Left hindlimb (tissue), 1 donor: ENCODE data around the gene SLC38A5.

ENCODE experiments used
- DNase-seq: peaks from one replicate; pipeline ENCODE4 v3.0.0-alpha.2; 2018

SLC38A5 gene

DNA sequence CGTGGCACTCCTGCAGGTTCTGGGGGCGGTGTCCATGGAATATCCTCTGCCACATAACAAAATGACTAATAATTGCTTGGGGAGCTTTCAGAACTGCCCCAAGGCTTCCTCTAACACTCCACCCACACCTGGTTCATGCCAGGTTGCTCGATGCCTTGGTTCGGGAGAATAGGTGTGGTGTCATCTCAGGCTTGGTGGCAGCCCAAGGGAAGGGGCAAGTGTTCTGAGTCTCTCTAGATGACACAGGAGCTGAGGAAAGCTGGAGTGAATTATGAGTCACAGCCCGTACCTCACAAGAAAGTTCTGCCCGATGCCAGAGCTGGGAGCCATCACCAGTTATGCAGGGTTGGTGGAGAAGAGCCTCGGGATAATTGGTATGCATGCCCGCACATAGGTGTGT, 20.6 kb upstream of the SLC38A5 start:
- no peak for DNase-seq

GRCh38 chrX:48489892-48490291, 19.8 kb upstream of the SLC38A5 start:
- no peak for DNase-seq

GRCh38 chrX:48489296-48489695, 19.2 kb upstream of the SLC38A5 start:
- DNase-seq = no peak

DNA sequence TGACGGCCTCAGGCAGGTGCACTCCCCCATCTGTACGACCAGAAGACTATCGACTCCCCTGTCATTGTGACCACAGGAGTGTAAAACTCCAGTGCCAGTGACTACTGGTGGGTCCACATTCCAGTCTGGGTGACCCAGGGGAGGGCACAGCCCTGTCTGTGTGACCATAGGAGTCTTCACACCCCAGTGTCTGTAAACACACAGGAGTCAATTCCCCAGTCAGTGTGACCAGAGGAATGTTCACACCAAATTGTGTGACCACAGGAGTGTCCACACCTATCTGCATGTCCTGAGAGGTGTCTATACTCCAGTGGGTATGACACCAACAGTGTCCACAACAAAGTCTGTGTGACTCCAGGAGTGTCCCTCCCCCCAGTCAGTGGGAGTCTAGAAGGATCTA, 18.0 kb upstream of the SLC38A5 start:
- DNase-seq = no peak

GRCh38 chrX:48487362-48487798, 17.3 kb upstream of the SLC38A5 start:
- DNase-seq = no peak

GRCh38 chrX:48482526-48482925, 12.5 kb upstream of the SLC38A5 start:
- no peak for DNase-seq

- DNase-seq = no peak
Measured at GRCh38 chrX:48480583-48480982, 10.5 kb upstream of the SLC38A5 start.

GRCh38 chrX:48480142-48480541, 10.1 kb upstream of the SLC38A5 start:
- no peak for DNase-seq

DNA sequence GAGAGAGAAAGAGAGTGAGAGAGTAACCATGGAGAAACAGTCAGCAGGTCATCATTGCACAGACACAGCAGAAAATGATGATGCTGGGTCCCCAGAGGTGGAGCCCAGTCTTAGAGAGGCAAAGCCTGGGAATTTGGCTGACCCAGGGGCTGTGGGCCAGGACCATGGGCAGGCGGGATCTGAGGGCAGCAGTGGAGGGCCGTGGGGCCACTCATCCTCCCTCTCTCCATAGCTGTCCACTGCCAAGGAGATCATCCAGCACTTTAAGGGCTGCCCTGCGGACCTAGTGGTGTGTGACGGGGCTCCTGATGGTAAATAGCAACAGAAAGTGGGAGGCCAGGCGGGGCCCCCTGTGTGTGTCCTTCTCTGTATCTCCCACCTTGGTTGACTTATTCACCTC, 8.7 kb upstream of the SLC38A5 start:
- DNase-seq = no peak

DNA sequence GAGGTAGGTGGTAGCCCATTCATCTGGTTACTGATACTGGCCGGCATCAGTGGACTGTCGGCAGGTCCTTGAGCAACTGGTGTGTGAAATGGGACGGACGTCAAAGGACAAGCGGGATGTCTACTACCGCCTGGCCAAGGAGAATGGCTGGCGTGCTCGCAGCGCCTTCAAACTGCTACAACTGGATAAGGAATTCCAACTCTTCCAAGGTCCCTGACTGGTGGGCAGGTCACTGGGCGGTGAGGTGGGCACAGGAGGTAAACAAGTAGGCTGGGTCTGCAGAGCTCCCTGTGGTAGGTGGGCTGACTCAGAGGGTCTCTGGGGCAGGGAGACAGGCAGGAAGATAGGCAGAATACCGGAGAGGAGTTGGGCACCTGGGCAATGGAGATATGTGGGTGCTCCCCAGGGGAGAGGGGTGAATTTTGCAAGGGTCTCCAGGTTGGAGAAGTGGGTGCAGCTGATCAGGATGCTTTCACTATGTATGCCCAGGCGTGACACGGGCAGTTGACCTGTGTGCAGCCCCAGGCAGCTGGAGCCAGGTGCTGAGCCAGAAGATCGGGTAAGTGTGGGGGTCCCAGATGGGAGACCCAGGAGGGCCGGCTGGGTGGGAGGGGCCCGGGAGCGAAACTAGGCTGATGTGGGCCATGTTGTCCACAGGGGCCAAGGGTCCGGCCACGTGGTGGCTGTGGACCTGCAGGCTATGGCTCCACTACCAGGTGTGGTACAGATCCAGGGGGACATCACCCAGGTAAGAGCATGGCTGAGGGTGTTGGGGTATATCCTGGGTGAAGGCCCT, 8.1 kb upstream of the SLC38A5 start:
- no peak for DNase-seq

- DNase-seq = no peak
Measured at GRCh38 chrX:48476919-48477318, 6.9 kb upstream of the SLC38A5 start.

DNA sequence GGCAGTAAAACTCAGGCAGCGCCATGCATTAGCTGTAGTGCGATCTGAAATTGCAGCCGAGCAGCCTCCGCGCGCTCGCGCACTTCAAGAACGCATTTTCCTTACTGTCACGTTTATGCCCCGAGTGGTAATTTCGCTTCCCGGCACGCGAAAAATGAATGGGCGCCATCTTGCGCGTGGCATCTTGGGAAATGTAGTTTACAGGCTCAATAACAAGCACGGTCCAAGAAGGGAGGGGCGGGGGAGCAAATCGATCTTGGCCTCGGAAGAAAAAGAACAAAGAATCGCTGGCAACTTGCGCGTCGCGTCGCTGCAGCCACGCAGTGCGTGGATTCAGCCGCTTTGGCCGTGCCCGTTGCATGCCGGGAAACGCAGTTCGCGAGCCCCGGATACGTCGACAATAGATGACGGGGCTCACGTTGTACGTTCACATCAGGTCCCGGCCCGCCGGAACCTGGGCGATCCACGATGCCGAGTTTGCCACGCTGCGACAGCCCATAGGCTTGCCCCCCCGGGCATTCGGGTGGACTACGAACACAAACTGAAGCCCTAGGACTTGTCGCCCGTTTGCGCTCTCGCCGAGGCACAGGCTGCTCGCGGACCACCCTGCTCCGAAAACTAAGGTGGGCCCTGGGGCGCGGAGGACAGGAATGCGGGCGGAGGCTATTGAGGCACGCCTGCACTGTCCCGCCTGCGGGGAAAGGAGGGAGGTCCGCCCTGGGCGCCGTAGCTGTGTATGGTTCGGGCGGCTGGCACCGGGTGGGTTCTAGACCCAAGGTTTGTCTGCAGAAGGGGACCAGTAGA, 5.9 kb upstream of the SLC38A5 start, which contains the start of gene FTSJ1:
Gene FTSJ1, plus strand, starts transcription at position 426 of the 804 bp plus-strand sequence. CDS start 1,849 bp downstream, outside the sequence.
- DNase-seq = peak; percentile 92

GRCh38 chrX:48475296-48475695, 5.2 kb upstream of the SLC38A5 start:
- DNase-seq = no peak

GRCh38 chrX:48474581-48474980, 4.5 kb upstream of the SLC38A5 start:
- DNase-seq = no peak

- DNase-seq = no peak
Measured at GRCh38 chrX:48474127-48474526, 4.1 kb upstream of the SLC38A5 start.

DNA sequence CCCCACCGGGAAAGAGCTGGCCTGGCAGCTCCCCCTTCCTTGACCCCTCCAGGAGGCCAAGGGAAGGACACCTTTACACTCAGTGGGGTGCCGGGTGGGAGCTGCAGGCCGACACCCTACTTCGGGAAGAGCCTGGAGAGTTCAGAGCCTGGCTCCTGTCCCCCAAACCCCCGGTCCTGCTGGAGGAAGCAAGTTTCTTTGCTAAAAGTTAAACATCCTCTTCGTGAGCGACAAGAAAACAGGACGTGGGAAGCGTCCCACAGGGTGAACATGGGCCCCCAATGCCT, 3.6 kb upstream of the SLC38A5 start:
- no peak for DNase-seq

GRCh38 chrX:48472851-48473703, 3.0 kb upstream of the SLC38A5 start:
- DNase-seq = no peak

GRCh38 chrX:48472225-48472624, 2.2 kb upstream of the SLC38A5 start:
- DNase-seq = no peak

GRCh38 chrX:48471504-48471903, 1.4 kb upstream of the SLC38A5 start:
- no peak for DNase-seq

- no peak for DNase-seq
Measured at GRCh38 chrX:48470833-48471118, 716 bp upstream of the SLC38A5 start.

GRCh38 chrX:48468693-48469691, 1.1 kb downstream of the SLC38A5 start:
- no peak for DNase-seq

DNA sequence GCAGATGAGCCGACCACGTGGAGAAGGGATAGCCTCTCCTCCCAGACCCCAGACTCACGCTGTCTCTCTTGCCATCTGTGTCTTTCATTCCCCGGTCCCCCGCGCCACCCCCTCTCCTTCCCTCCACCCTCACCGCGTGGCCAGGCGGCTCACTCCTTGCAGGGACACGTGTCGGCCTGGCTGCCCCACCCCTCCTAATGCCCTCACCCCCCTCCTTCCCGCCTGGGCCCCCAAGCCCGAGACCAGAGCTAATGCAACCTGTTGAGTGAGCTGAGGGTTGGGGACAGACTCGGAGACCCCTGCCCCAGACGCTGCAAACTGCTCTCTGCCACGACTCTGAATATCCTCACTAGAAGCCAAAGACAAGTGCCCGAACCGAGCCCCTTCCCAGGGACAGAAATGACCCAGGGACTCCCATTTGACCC, 1.8 kb downstream of the SLC38A5 start:
- DNase-seq = no peak
